ENCODE data around the gene HTT.

Gene HTT

DNA sequence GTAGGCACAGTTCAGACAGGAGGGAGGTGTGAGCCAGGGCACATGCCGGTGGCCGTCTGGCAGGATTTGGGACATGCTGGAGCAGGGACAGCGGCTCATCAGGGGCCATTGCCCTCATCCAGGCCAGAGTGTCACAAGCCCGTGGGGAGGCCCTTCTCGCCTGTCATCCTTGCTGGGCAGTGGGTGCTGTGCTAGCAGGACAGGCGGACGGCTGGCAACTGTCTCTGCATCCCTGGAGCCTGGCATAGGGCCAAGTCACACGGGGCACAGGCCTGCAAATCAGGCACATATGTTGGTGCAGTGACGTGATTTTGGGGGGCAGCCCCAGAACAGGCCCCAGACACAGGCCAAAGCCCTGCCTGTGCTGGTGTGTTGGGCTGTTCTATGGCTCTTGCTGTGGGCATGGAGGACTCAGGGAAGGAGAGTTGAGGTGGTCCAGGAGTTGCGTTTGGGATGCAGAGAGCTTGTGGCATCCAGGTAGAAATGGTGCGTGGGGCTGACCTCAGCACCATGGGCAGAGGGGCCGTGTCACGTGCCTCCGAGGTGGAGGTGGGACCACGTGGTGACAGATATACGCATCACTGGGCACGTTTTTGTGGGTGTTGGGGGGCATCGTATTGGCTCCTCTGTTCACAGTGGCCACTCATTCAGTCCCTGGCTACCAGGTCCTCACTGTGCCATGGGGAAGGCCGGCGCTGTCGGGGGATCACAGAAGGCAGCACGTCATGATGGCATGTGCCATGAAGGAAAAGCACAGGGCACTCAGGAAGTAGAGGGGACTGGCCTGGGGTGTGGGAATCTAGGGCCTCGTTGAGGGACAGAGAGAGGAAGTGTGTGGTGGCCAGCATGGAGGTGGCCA, 159.9 kb downstream of the HTT start:
- DNase-seq (ENCODE audit: low read depth, low spot score), result no peak

DNA sequence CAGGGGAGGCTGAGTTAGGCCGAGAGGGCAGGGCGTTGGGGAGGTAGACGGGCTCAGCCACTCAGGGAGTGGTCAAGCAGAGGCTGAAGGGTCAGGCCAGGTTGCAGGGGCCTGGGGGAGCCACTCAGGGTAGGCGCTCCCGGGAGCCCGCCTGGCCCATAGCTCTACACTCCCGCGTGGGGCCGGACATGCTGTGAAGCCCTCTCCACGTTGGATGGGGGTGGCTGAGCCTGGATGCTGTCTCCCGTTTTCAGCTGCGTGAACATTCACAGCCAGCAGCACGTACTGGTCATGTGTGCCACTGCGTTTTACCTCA, 160.5 kb downstream of the HTT start:
- no peak for DNase-seq (ENCODE audit: low read depth, low spot score)

DNA sequence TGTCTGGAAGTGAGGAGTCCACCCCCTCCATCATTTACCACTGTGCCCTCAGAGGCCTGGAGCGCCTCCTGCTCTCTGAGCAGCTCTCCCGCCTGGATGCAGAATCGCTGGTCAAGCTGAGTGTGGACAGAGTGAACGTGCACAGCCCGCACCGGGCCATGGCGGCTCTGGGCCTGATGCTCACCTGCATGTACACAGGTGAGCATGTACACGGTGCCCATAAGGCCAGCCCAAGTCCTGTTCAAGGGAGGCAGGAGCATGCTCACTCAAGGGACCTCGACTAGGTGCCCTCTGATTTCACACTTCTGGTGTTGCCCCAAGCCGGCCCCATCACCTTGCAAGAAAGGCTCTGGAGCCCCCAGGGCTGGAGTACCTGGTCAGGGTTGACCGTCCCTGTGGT, 161.1 kb downstream of the HTT start:
- no peak for DNase-seq (ENCODE audit: low read depth, low spot score)

- no peak for DNase-seq (ENCODE audit: low read depth, low spot score)
Measured at GRCh38 chr4:3236326-3236878, 161.9 kb downstream of the HTT start.

GRCh38 chr4:3237266-3237665, 162.8 kb downstream of the HTT start:
- no peak for DNase-seq (ENCODE audit: low read depth, low spot score)

- no peak for DNase-seq (ENCODE audit: low read depth, low spot score)
Measured at GRCh38 chr4:3237712-3238560, 163.5 kb downstream of the HTT start.

- no peak for DNase-seq (ENCODE audit: low read depth, low spot score)
Measured at GRCh38 chr4:3238721-3239120, 164.2 kb downstream of the HTT start.

DNA sequence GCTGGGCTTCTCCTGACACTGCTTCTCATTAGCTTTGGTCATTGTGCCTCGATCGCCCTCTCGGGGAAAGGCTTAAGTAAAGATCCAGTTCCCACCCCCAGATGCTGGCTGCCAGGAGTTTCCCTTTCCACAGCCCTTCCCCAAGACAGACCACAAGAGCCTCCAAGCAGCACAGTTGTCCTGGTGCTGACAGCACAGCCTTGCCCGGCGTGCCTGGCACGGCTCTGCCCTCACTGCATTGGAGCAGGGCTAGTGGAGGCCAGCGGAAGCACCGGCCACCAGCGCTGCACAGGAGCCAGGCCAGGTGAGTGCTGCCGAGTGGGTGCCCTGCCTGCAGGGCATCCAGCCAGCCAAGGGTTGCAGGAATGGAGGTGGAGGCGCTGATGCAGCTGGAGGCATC, 164.8 kb downstream of the HTT start:
- no peak for DNase-seq (ENCODE audit: low read depth, low spot score)

DNA sequence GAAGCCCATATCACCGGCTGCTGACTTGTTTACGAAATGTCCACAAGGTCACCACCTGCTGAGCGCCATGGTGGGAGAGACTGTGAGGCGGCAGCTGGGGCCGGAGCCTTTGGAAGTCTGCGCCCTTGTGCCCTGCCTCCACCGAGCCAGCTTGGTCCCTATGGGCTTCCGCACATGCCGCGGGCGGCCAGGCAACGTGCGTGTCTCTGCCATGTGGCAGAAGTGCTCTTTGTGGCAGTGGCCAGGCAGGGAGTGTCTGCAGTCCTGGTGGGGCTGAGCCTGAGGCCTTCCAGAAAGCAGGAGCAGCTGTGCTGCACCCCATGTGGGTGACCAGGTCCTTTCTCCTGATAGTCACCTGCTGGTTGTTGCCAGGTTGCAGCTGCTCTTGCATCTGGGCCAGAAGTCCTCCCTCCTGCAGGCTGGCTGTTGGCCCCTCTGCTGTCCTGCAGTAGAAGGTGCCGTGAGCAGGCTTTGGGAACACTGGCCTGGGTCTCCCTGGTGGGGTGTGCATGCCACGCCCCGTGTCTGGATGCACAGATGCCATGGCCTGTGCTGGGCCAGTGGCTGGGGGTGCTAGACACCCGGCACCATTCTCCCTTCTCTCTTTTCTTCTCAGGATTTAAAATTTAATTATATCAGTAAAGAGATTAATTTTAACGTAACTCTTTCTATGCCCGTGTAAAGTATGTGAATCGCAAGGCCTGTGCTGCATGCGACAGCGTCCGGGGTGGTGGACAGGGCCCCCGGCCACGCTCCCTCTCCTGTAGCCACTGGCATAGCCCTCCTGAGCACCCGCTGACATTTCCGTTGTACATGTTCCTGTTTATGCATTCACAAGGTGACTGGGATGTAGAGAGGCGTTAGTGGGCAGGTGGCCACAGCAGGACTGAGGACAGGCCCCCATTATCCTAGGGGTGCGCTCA, 165.8 kb downstream of the HTT start:
- no peak for DNase-seq (ENCODE audit: low read depth, low spot score)

GRCh38 chr4:3240936-3241522, 166.5 kb downstream of the HTT start:
- DNase-seq (ENCODE audit: low read depth, low spot score), result no peak

- no peak for DNase-seq (ENCODE audit: low read depth, low spot score)
Measured at GRCh38 chr4:3241898-3242524, 167.5 kb downstream of the HTT start.

- no peak for DNase-seq (ENCODE audit: low read depth, low spot score)
Measured at GRCh38 chr4:3243136-3243780, 168.8 kb downstream of the HTT start.

DNA sequence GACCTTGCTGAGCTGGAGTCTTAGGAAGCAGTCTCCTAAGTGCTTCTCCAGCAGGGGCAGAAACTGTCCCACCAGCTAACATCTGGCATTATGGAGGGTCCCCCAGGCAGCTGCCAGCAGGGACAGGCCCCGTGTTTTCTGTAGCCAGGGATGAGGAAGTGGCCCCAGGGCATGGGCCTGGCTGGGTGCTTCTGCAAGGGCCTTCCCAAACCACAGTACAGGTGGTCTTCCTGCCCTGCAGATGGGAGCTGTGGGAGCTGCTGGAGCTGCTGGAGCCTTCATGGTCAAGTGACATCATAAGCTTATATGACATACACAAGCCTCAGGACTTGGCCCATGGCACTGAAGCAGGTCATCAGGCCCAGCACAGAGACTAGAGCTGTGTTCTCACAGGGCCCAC, 169.5 kb downstream of the HTT start:
- DNase-seq (ENCODE audit: low read depth, low spot score), result no peak

DNA sequence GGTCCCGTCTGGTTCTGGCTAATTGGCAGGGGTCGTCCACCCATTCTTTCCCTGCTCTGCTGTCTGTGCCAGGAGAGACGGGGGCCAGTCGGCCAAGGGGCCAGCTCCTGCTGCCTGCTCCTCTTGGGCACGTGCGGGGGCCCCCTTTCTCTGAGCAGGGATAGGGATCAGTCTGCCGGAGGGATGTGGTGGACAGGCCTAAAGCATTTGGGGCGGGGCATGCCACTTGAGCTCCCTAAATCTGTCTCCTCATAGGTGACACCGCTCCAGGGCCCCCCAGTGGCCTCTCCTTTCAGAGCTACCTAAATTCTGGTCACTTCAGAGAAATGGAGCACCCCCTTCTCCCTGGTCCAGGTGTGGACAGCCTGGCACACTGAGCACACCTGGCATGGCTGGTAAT, 170.3 kb downstream of the HTT start:
- no peak for DNase-seq (ENCODE audit: low read depth, low spot score)

- no peak for DNase-seq (ENCODE audit: low read depth, low spot score)
Measured at GRCh38 chr4:3245676-3246075, 171.2 kb downstream of the HTT start.

GRCh38 chr4:3246458-3247398, 172.2 kb downstream of the HTT start:
- no peak for DNase-seq (ENCODE audit: low read depth, low spot score)

- no peak for DNase-seq (ENCODE audit: low read depth, low spot score)
Measured at GRCh38 chr4:3247399-3248177, 173.1 kb downstream of the HTT start.

GRCh38 chr4:3248178-3248480, 173.6 kb downstream of the HTT start:
- no peak for DNase-seq (ENCODE audit: low read depth, low spot score)

All from activated naive CD8-positive, alpha-beta T cell treated with anti-CD3 and anti-CD28 coated beads, Interleukin-2, amount 50 U/mL, for 16 hours (primary cell).